IMR-90 (cell line): ENCODE measurements around the gene LAPTM5. TPM values are rescaled to one million over a fixed set of nuclear protein-coding genes. Genes with fewer than 3 reads are reported as not detected.

Experiments used
- ATAC-seq: fragments of 200-7000 bp; cut with Tn5 transposase; 2 replicates; pipeline ENCODE4 v1.9.1; 2020; ENCODE audit warnings: low read depth, mild to moderate bottlenecking, moderate library complexity
- BruUV-seq: library from RNA; stranded (reverse); fragments of 400-500 nt; replicated peaks from 2 replicates; lab custom pipeline; 2021; lab: Mats Ljungman, UMichigan
- CTCF ChIA-PET: fragments of 300-600 bp; formaldehyde crosslinking; extraction: SDS; loops from one replicate; lab custom pipeline; 2021; ENCODE audit warnings: antibody characterized with exemption; lab: Yijun Ruan, JAX
- POLR2A ChIA-PET: fragments of 300-600 bp; sonication (Branson Sonifier 250); formaldehyde crosslinking; loops from one replicate; lab custom pipeline; 2022; ENCODE audit warnings: antibody characterized with exemption; ENCODE audit not compliant: unreplicated experiment; lab: Charles Lee
- DNase-seq: peaks from one replicate; pipeline ENCODE4 v3.0.0; 2013
- H2AFZ ChIP-seq: replicated peaks from 2 replicates; pipeline ENCODE3; 2013; ENCODE audit warnings: low read length, mild to moderate bottlenecking; ENCODE audit not compliant: poor library complexity
- H2AK5ac ChIP-seq: 2 replicates; pipeline ENCODE4 v1.6.1; 2013; ENCODE audit warnings: low read depth, low read length, inconsistent platforms
- H2AK9ac ChIP-seq: replicated peaks from 2 replicates; pipeline ENCODE3; 2013; ENCODE audit warnings: mild to moderate bottlenecking, low read depth, low read length, moderate library complexity; ENCODE audit not compliant: poor library complexity
- H2BK120ac ChIP-seq: 2 replicates; pipeline ENCODE4 v1.6.1; 2013; ENCODE audit warnings: low read depth, low read length, inconsistent platforms
- H2BK15ac ChIP-seq: 3 replicates; pipeline ENCODE4 v1.6.1; 2013; ENCODE audit warnings: low read depth, low read length, inconsistent platforms
- H2BK20ac ChIP-seq: 2 replicates; pipeline ENCODE4 v1.6.1; 2013; ENCODE audit warnings: low read depth, mild to moderate bottlenecking, inconsistent platforms, low read length, moderate library complexity
- H2BK5ac ChIP-seq: 2 replicates; pipeline ENCODE4 v1.6.1; 2013; ENCODE audit warnings: mild to moderate bottlenecking, low read depth, low read length, inconsistent platforms; ENCODE audit not compliant: poor library complexity, severe bottlenecking
- H3K14ac ChIP-seq: replicated peaks from 2 replicates; pipeline ENCODE4 v1.6.1; 2013; ENCODE audit warnings: low read depth, low read length, inconsistent platforms
- H3K18ac ChIP-seq: 2 replicates; pipeline ENCODE4 v1.6.1; 2013; ENCODE audit warnings: low read depth, low read length, control low read depth
- H3K23ac ChIP-seq: 2 replicates; pipeline ENCODE4 v1.6.1; 2013; ENCODE audit warnings: low read depth, low read length, inconsistent platforms
- H3K27ac ChIP-seq: 2 replicates; pipeline ENCODE4 v1.5.1; 2013; ENCODE audit warnings: mild to moderate bottlenecking, control low read depth, low read length; ENCODE audit not compliant: insufficient read depth
- H3K27me3 ChIP-seq: 2 replicates; pipeline ENCODE4 v1.6.1; 2013; ENCODE audit warnings: low read length; ENCODE audit not compliant: control insufficient read depth, insufficient read depth
- H3K36me3 ChIP-seq: 2 replicates; pipeline ENCODE4 v1.6.1; 2013; ENCODE audit warnings: low read length, mixed read lengths; ENCODE audit not compliant: control insufficient read depth, insufficient read depth
- H3K4ac ChIP-seq: 2 replicates; pipeline ENCODE4 v1.6.1; 2013; ENCODE audit warnings: low read depth, low read length, inconsistent platforms
- H3K4me1 ChIP-seq: 2 replicates; pipeline ENCODE4 v1.6.1; 2013; ENCODE audit warnings: low read length, mixed read lengths; ENCODE audit not compliant: control insufficient read depth, insufficient read depth
- H3K4me2 ChIP-seq: 2 replicates; pipeline ENCODE4 v1.6.1; 2013; ENCODE audit warnings: low read depth, mild to moderate bottlenecking, control low read depth, low read length, moderate library complexity
- H3K4me3 ChIP-seq: 2 replicates; pipeline ENCODE4 v1.5.1; 2013; ENCODE audit warnings: low read depth, mild to moderate bottlenecking, control low read depth, low read length, moderate library complexity; ENCODE audit not compliant: insufficient read depth
- H3K56ac ChIP-seq: 2 replicates; pipeline ENCODE4 v1.6.1; 2013; ENCODE audit warnings: low read length, inconsistent platforms; ENCODE audit not compliant: insufficient read depth; ENCODE audit errors: extremely low read depth
- H3K79me1 ChIP-seq, 2 experiments: 2 replicates each; pipeline ENCODE4 v1.6.1; 2013; ENCODE audit warnings: low read length in 2 of 2, inconsistent platforms in 1 of 2, low read depth in 1 of 2
- H3K9ac ChIP-seq: 2 replicates; pipeline ENCODE4 v1.6.1; 2013; ENCODE audit warnings: low read depth, low read length, control low read depth
- H3K9me1 ChIP-seq: 2 replicates; pipeline ENCODE4 v1.6.1; 2013; ENCODE audit warnings: low read length, inconsistent platforms; ENCODE audit not compliant: insufficient read depth
- H3K9me3 ChIP-seq: 2 replicates; pipeline ENCODE4 v1.6.1; 2013; ENCODE audit warnings: low read length; ENCODE audit not compliant: control insufficient read depth, insufficient read depth
- H4K20me1 ChIP-seq: 2 replicates; pipeline ENCODE4 v1.6.1; 2013; ENCODE audit warnings: low read length, inconsistent platforms; ENCODE audit not compliant: insufficient read depth
- H4K5ac ChIP-seq: 2 replicates; pipeline ENCODE4 v1.6.1; 2013; ENCODE audit warnings: mild to moderate bottlenecking, low read depth, low read length, control low read depth
- H4K8ac ChIP-seq, 2 experiments: 2 replicates each; pipeline ENCODE4 v1.6.1; 2013; ENCODE audit warnings: low read depth in 2 of 2, low read length in 2 of 2, control low read depth in 1 of 2, inconsistent platforms in 1 of 2
- H4K91ac ChIP-seq: 2 replicates; pipeline ENCODE4 v1.6.1; 2013; ENCODE audit warnings: low read depth, low read length, inconsistent platforms; ENCODE audit not compliant: insufficient read depth
- BHLHE40 ChIP-seq: fragments of 150-350 bp; IDR thresholded peaks from 2 replicates; pipeline ENCODE4 v1.6.1; 2016; ENCODE audit warnings: mild to moderate bottlenecking, low read depth, low read length
- MXI1 ChIP-seq: IDR thresholded peaks from 2 replicates; pipeline ENCODE4 v1.6.1; 2012; ENCODE audit warnings: low read depth, mild to moderate bottlenecking, low read length, moderate library complexity, borderline replicate concordance
- RAD21 ChIP-seq: IDR thresholded peaks from 2 replicates; pipeline ENCODE4 v1.6.1; 2012; ENCODE audit warnings: low read length, improper control_type of control experiment
- RCOR1 ChIP-seq: IDR thresholded peaks from 2 replicates; pipeline ENCODE4 v1.6.1; 2012; ENCODE audit warnings: mild to moderate bottlenecking, low read length, improper control_type of control experiment; ENCODE audit not compliant: insufficient replicate concordance
- RFX5 ChIP-seq: IDR thresholded peaks from 2 replicates; pipeline ENCODE4 v1.8.0; 2012; ENCODE audit warnings: low read depth, mild to moderate bottlenecking, low read length, moderate library complexity
- SMC3 ChIP-seq: fragments of 150-350 bp; IDR thresholded peaks from 2 replicates; pipeline ENCODE4 v1.6.1; 2016; ENCODE audit warnings: low read depth, mild to moderate bottlenecking, antibody characterized with exemption, low read length, moderate library complexity
- WGBS, 2 experiments: methylation state at CpG; one replicate each; pipeline versions ENCODE4 v1.1.5 to v1.1.7; 2013; ENCODE audit warnings: missing lambda C conversion rate in 2 of 2; ENCODE audit not compliant: insufficient read length in 1 of 2; ENCODE audit errors: extremely low coverage in 2 of 2; 5-methylcytosine and 5-hydroxymethylcytosine counted together
- dilution Hi-C: fragments of 300-500 bp; cut with HindIII; formaldehyde crosslinking; loops from one replicate; pipeline ENCODE4 v1.14.3; 2018; ENCODE audit warnings: low sequenced_read_pairs; ENCODE audit not compliant: unreplicated experiment
- in situ Hi-C: fragments of 300-500 bp; cut with MboI; formaldehyde crosslinking; loops from 3 replicates; pipeline ENCODE4 v1.14.3; 2019; ENCODE audit warnings: low sequenced_read_pairs, inconsistent platforms, mixed read lengths
- intact Hi-C: fragments of 100-400 bp; cut with micrococcal nuclease; formaldehyde crosslinking; loops from 2 replicates; pipeline ENCODE4 v1.10.0; 2022
- polyA plus RNA-seq, 3 experiments: library from polyadenylated mRNA; depleted of rRNA; stranded (reverse); fragments of >200 nt; gene quantifications; 2 replicates each; pipeline ENCODE4 v1.2.3, GENCODE V29; 2012; ENCODE audit warnings: low replicate concordance in 1 of 3
- total RNA-seq: library from RNA; depleted of rRNA; stranded (reverse); fragments of >200 nt; gene quantifications from 2 replicates; pipeline ENCODE4 v1.2.3, GENCODE V29; 2012
- TF ChIP-seq, protein P1 (sequence below): conservative IDR thresholded peaks from 2 replicates; pipeline ENCODE4 v1.5.1; 2012; ENCODE audit warnings: mild to moderate bottlenecking, low read depth, low read length, improper control_type of control experiment
- TF ChIP-seq, protein P2 (sequence below): fragments of 150-350 bp; IDR thresholded peaks from 2 replicates; pipeline ENCODE4 v1.6.1; 2017; ENCODE audit warnings: mild to moderate bottlenecking, antibody characterized with exemption, low read length, low read depth

Gene LAPTM5
- total and polyA plus RNA-seq, 2 of the 4 experiments (the other 2 are of a cell fraction): 0.09 TPM; not detected in 1

GRCh38 chr1:30753118-30753517, 4.5 kb downstream of the LAPTM5 start:
- Histone ChIP-seq H3K9me1 (peaks cover 10% of the 10 kb centered on the region; the same call in 1 of the 2 replicates), H2BK120ac (no peak overlapping the region), H3K9ac (no peak overlapping the region), H4K5ac (no peak overlapping the region), H3K4ac (no peak overlapping the region), H3K79me1 (no peaks in the 10 kb centered on the region), H3K23ac (no peak overlapping the region), H3K36me3 (no peaks in the 10 kb centered on the region), H3K14ac (no peak overlapping the region), H3K4me2 (no peak overlapping the region), H3K27me3 (peaks cover 9% of the 10 kb centered on the region), H4K20me1 (no peaks in the 10 kb centered on the region; the same call in 1 of the 2 replicates), H2BK20ac (no peak overlapping the region), H4K8ac (no peak overlapping the region), H4K91ac (no peak overlapping the region), H2BK5ac (no peak overlapping the region), H3K4me3 (no peak overlapping the region), H3K27ac (no peak overlapping the region), H3K18ac (no peak overlapping the region), H2AK9ac (no peak overlapping the region), H2AFZ (no peak overlapping the region), H3K56ac (no peak overlapping the region), H3K4me1 (peaks cover 13% of the 10 kb centered on the region), H2AK5ac (no peak overlapping the region), H2BK15ac (no peak overlapping the region), H3K9me3 (no peaks in the 10 kb centered on the region)
- ChIA-PET POLR2A (no interaction called here), CTCF (no interaction called here)
- no CpG with 5 or more reads among the region's 3 CpGs for WGBS, 2 experiments
- TF ChIP-seq RCOR1: no peak
- TF ChIP-seq BHLHE40: no peak
- TF ChIP-seq RFX5: no peak
- TF ChIP-seq MXI1: no peak
- TF ChIP-seq RAD21: no peak
- no peak for TF ChIP-seq SMC3
- TF ChIP-seq, protein P1, sequence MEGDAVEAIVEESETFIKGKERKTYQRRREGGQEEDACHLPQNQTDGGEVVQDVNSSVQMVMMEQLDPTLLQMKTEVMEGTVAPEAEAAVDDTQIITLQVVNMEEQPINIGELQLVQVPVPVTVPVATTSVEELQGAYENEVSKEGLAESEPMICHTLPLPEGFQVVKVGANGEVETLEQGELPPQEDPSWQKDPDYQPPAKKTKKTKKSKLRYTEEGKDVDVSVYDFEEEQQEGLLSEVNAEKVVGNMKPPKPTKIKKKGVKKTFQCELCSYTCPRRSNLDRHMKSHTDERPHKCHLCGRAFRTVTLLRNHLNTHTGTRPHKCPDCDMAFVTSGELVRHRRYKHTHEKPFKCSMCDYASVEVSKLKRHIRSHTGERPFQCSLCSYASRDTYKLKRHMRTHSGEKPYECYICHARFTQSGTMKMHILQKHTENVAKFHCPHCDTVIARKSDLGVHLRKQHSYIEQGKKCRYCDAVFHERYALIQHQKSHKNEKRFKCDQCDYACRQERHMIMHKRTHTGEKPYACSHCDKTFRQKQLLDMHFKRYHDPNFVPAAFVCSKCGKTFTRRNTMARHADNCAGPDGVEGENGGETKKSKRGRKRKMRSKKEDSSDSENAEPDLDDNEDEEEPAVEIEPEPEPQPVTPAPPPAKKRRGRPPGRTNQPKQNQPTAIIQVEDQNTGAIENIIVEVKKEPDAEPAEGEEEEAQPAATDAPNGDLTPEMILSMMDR: no peak
- TF ChIP-seq, protein P2, sequence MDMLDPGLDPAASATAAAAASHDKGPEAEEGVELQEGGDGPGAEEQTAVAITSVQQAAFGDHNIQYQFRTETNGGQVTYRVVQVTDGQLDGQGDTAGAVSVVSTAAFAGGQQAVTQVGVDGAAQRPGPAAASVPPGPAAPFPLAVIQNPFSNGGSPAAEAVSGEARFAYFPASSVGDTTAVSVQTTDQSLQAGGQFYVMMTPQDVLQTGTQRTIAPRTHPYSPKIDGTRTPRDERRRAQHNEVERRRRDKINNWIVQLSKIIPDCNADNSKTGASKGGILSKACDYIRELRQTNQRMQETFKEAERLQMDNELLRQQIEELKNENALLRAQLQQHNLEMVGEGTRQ: no peak
- DNase-seq: no peak
- dilution Hi-C loops: no loop called here
- no TSS peak for BruUV-seq
- intact Hi-C loops: no loop called here
- ATAC-seq: no peak
- in situ Hi-C loops: no loop called here
